HG02588 (cell line): ENCODE results near the gene FAM222B.
"Not testable (repeated sequence)": the region's sequence is repeated elsewhere in the genome, so short reads cannot be mapped to it uniquely, and the experiment has no call there.

ENCODE experiments used
- ATAC-seq: cut with Tn5 transposase; IDR thresholded peaks from one replicate; pipeline ENCODE4 v1.9.1; 2021; ENCODE audit warnings: mild to moderate bottlenecking, moderate library complexity; ENCODE audit not compliant: unreplicated experiment

Gene FAM222B, protein sequence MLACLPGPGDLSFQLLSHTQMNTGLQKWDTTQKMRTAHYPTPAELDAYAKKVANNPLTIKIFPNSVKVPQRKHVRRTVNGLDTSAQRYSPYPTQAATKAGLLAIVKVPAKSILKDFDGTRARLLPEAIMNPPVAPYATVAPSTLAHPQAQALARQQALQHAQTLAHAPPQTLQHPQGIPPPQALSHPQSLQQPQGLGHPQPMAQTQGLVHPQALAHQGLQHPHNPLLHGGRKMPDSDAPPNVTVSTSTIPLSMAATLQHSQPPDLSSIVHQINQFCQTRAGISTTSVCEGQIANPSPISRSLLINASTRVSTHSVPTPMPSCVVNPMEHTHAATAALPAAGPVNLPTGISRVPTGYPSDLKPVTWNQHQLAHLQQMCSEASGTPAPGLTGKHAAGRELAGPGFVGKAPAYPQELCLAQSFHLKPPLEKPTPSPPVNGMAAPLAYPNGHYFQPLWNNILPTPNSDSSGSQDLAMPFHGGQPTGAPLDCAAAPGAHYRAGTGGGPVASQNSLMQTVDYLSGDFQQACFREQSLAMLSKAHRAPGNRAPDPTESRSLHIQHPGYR

DNA sequence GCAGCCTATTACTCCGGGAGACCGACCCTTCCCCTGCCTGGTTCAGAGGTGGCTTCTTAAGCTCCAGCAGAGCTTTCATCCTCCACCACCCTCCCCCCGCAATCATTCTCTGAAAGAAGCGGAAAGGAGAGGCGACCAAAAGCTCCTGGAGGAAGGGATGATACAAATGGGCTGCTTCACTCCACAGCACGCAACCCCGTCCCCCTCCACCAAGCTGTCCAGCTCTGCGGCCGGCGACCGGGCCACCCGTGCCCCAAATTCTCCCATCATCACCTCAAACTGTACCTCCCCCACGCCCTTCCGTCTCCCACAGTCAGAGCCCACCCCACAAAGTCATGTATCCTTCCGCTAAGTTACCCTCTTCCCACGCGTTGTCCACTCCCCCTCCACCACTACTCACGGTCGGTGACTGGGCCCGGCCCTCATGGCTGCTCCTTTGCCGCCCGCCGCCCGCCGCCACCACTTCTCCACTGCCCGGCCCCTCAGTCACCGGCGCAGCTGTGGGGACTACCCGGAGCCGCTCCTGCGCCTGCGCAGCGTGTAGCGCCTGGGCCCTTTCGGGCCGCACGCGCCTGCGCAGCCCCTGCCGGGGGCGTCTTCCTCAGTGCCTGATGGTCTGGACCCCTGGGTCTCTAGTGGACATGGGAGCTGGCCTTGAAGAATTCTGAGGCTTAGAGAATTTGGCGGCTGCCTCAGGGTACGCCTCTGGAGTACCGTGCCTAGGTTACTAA lies at the start of gene FAM222B:
TSS of gene FAM222B (minus strand) at position 509 of the 731 bp plus-strand sequence. CDS start 76,123 bp downstream, outside the sequence.
- peak; percentile 85 for ATAC-seq

DNA sequence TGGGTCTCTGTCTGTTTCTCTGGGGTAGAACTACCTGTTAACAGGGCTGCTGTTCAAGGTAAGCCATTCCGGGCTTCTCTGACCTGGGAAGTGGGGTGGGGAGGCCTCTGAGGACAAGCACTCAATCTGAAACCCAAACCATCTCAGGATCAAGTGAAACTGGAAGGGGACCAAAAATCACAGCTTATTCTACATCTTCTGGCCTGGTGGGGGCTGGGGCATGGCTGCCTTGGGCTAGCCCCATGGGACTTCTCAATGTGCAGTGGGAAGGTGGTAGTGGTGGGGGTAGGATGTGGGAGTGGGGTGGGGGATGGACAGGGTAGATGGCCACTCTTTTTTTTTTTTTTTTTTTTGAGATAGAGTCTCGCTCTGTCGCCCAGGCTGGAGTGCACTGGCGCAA lies 49.4 kb upstream of the FAM222B start:
- ATAC-seq, result no peak

DNA sequence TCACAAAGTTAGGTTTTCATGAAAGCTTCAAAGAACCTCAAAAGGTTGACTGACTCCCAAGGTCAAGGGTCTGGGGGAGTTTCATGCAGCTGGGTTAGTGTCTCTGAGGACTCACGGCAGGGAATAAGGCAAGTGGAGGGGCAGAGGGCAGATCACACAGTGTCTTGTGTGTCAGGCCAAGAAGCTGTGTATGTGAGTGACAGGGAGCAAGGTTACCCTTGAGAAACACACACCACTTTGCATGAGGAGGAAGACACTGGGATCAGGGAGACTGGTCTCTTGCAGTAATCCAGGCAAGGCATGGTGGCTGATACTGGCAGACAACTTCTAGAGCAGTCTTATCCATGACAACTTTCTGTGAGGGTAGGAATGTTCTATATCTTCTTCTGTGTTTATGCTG lies 48.6 kb upstream of the FAM222B start:
- ATAC-seq, result no peak

DNA sequence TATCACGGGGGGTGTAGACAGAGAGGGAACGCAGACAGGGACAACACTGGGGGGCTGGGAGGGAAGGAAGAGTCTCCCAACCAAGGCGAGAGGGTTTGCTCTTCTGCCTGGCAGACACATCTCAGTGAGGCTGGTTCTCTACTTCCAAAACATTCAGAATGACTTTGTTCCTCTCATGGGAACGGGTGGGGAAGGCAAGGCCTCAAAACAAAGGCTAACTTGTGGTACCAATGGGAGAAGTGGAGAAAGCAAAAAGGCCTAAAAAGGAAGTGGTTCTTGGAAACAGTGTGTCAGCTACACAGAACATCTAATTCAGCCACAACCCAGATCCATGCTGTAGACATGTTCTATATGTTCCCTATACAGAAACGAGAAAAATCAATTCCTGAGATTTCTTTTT lies 47.4 kb upstream of the FAM222B start:
- no peak for ATAC-seq

DNA sequence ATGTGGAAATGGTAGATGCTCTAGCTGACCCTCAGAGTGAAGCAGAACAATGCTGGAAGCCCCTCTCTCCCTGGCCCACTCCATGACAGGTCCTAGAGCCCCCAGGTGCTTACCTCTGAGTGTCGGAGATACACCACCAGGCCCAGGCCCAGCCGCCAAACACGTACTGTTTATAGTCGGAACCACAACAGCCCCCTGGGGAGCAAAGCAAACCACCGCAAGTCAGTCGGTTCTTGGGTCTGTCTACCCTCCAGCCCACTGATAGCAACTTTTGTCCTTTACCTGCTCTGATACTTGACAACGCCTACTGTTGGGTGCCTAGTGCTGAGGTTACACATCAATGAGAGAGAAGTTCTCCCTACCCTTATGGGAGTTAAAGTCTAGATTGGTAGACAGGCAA lies 46.2 kb upstream of the FAM222B start:
- ATAC-seq, result no peak

DNA sequence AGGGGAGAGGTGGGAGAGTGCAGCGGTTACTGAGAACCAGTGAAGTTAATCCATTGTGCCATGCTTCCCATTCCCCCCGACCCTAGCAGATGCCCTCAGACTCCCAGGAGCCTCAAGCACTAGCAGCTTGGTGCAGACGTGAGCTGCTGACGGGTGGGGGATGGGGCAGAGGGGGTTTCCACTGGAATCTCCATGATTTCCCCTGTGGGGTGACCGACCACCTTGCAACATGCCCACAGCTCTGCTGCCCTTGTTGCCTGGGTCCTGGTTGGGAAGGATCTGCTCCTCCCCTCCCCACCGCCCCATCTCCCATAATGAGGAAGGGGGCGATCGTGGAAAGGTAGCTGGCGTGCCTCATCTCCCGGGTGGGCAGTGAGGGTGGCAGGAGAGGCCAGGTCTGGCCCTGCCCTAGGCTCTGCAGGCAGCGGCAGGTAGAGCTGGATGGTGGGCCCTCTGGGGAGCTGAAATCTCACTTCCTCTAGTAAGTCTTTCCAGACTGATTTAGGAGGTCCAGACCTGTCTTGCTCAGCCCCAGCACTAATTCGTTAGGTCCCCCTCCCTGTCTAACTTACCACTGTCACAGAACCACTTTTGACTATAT lies 45.4 kb upstream of the FAM222B start:
- ATAC-seq, result no peak

DNA sequence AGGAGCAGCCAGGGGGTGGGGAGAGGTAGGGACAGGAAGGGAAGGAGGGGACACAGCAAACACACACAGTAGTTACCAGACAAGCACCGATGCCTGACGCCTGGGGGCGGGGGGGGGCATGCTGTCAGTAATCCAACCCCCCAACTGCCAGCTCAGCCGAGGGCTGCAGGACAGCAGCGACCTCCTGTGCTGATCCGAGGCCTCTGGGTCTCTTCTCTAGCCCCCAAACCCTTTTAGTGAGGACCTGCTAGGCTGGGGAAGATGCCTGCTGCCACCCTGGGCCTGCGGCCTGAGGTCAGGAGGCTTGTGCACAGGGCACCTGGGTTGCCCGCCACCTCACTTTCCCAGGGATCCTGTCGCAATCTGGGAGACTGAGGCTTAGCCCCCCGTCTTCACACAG lies 43.4 kb upstream of the FAM222B start:
- ATAC-seq, result no peak

DNA sequence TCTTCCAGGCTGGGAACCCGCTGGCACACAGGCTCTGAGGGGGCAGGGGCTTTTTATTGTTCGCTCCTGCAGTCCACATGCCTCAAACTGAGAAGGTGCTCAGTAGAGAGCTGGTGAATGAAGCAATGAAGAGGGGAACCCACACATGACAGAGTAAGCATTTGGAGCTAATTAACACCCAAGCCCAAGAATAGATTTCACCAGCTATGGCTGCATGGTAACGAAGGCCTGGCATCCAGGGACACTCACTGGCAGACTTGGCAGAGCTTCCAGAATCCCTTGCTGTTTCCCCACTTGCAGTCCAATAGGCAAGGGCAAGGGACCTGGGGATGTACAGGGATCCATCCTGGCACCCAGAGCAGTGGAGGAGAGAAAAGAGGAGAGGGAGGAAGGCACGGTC lies 42.8 kb upstream of the FAM222B start:
- no peak for ATAC-seq

DNA sequence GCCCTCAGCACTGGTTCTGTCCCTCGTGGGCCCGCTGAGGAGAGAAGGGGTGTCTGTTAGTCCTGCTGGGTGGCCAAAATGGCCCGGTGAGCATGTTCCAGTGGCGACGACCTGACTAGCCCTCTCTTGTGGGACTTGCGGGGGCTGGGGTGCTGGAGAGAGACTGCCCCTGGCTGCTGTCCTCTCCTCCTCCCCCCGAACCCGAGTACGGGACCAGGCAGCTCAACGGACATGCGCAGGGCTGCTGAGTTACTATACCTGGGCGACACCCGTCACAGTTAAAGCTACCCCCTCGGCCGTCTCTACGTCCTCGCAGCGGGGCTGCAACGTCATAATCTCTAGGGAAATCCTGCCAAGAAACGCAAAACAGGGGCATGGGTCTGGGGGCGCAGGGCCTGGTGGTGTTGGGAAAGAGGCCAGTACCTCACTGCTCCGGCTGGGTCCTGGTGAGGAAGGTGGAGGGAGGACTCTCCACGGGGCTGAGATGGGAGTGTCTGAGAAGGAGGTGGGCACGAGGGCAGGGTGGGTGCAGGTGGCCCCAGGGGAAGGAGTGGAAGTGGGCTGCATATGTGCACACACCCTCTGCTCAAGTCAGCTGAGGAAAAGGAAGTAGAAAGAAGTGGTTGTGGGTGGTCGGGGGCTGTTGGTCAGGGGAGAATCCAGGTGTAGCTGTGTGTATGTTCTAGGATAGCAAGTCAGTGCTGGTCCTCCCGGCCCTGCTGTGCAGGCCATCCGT lies 41.5 kb upstream of the FAM222B start:
- no peak for ATAC-seq

DNA sequence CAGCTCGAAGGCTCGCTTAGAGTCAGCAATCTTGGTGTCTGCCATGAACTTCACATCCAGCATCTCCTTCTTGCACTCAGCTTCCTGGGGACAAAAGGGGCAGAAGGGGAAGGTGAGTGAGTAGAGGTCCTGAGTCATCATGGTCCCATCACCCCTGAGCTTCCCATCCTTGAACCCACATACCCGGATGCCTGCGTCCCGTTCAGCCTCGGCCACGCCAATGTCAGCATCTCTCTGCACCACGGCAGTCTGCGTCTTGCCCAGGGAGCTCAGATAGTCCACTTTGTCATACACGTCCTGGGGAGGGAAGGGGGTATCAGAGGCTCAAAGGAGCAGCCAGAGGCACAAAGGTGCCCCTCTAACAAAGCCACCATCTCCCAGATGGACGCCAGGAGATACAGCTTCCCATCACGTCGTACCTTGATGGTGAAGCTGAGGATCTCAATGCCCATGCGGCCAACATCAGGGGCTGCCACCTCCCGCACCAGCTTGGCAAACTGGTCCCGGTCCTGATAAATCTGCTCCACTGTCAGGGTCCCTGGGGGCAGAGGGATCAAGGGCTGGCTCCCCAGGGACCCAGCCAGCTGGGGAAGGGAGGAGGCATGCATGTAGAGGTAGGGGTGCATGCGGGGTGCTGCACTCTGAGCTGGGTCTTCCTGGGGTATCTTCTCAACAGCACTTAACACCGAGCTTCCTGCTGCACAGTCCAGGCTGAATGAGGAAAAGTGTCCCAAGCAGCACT lies 39.7 kb upstream of the FAM222B start:
- no peak for ATAC-seq

DNA sequence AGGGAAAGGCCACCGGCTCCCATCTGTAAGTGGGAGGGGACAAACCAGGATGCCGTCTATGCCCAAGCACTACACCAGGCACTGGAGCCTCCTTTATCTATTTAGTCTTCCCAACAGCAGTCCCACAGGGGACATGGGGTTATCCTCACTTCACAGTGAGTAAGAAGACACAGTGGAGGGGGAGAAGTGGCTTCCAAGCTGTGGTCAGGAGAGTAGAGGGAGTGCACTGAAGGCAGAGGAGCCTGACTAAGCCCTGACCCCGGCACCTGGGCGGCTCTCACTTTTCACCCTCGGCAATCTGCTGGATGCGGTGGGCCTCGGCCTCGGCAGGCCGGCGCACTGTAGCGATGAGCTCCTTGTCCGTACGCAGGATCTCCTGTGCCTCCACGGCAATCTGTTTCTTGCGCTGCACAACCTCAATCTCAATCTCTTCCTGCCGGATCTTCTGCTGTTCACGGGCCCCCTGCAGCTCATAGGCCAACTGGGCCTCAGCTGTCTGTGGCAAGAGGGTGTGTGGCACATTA lies 39.0 kb upstream of the FAM222B start:
- no peak for ATAC-seq

DNA sequence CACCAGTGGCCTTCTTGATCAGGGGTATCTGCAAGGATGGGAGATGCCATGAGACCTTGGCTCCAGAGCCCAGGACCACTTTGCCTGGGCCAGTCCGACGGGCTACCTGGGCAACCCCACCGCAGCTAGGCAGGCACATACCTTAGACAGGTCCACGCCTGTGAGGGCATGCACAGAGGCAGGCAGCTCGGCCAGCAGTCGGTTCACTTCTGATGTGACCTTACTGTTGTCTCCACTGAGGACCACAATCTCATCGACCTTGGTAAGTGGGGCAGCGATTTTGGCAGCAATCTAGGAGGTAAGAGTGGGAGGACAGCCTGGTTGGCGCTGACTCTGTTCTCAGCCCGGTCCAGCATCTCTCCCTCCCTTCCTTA lies 38.0 kb upstream of the FAM222B start:
- ATAC-seq, result no peak

DNA sequence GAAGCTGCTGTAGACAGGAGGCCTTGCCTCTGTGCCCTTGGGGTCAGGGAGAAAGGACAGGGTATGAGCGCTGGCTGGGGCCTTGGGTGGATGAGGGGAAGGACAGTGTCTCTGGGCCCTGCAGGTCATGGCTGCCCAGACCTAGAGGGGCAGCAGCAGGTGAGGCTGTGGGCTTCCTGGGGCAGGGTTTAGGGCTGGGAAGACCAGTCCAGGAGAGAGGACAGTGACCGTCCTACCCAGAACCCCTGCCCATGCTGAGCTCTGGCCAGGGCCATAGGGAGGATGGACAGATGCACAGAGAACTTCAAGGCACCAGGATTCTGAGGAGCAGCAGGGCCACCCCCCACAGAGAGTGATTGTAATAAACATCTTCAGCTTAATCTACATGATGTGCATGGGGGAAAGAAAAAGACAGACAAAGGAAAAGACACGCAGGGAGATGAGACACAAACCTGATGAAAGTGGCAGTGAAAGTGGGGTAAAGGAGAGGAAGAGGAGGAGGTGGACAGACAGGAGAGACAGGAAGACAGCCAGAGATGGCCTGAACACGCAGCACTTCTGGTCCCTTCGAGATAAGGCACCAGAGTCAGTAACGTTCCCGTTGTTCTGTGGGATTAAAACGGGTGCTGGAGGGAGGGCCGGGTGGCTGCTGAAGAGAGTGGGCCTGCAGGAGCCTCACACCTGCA lies 37.4 kb upstream of the FAM222B start:
- no peak for ATAC-seq

DNA sequence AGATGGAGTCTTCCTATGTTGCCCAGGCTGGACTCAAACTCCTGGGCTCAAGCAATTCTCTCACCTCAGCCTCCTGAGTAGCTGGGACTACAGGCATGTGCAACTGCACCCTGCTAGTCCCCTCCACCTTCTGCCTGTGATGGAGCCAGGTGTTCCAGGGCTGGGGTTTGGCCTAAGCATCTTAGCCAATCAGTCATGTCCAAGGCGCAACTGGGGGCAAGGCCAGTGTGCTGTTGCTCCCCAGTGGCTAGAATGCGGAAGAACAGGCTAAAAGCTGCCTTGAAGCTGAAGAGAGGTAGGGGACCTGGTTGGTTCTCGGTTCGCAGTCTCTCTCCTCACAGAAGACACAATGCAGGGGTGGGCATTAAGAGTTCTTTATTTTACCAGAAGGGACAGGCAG lies 36.4 kb upstream of the FAM222B start:
- no peak for ATAC-seq

DNA sequence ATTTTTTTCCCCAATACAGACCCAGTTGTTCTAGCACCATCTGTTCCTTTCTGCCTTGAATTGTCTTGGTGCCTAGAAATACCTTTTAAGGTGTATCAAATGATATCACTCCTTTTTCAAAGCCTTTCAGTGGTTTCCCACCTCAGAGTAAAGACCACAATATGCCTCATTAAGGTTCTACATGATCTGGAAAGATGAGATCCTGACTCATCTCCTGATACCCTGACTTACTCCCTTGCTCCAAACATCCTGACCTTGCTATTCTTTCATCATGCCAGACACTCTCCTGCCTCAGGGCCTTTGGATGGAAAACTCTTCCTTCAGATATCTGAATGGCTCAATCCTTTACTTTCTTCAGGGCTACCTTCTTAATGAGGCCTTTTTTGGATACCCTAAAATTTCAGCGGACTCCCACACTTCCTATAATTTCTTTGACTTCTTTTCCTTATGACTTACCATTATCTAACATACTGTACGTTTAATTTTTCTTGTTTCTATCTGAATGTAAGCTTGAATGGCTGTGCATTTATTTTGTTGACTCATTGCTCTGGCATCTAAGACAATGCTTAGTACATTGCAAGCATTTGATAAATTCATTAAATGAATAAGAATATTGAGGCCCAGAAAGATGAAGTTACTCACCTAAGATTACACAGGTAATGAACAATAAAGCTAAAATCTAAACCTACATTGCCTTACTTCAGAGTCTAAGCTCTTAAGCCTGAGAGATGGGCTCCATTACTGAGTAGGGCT lies 35.7 kb upstream of the FAM222B start:
- no peak for ATAC-seq

DNA sequence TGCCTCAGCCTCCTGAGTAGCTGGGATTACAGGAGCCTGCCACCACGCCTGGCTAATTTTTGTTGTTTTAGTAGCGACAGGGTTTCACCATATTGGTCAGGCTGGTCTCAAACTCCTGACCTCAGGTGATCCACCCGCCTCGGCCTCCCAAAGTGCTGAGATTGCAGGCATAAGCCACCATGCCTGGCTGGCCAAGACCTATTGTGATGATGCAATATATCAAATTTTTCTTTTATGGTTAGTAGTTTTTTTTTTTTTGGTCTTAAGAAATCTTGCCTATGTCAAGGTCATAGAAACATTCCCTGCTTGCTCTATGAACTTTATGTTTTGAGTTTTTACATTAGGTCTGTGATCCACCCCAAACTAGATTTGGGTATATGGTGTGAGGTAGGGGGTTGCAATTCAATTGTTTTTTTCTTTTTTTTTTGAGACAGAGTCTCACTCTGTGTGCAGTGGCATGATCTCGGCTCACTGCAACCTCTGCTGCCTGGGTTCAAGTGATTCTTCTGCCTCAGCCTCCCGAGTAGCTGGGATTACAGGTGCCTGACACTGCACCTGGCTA lies 34.6 kb upstream of the FAM222B start:
- ATAC-seq, result not testable (repeated sequence)

DNA sequence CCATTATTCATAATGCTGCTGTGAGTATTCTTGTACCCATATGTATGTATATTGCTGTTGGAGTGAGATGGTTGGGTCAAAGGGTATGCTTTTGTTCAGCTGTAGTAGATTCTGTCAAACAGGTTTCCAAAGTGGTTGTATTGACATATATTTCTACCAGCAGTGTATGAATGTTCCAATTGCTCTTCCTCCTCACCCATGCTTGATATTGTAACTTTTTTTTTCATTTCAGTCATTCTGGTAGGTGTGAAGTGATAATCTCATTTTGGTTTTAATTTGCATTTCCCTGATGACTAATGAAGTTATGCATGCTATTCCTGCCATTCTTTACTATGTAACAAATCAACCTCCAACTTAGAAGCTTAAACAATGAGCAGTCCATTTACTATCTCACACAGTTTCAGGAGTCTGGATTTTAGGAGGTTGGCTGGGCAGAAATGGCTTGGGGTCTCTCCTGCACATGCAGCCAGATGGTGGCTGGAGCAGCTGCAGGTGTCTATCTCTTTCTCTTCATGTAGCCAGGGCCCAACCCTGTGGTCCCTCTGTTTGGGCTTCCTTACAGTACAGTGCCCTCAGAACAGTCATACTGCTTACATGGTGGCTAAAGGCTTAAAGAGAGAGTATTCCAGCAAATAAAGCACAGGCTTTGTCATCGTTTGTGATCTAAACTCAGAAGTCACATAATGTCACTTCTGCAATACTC lies 33.4 kb upstream of the FAM222B start:
- ATAC-seq, result no peak

DNA sequence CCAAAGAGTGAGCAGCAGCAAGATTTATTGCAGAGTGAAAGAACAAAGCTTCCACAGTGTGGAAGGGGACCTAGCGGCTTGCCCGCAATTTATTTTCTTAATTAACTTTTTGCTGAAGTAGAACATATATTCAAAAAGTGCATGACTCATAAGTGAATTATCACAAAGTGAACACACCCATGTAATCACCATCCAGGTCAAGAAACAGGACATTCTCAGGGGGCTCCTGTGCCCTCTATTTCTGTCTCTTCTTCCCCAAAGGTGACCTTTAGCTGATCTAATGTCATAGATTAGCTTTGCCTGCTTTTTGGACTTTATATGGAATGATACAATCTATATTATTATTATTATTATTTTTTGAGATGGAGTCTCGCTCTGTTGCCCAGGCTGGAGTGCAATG lies 32.2 kb upstream of the FAM222B start:
- ATAC-seq, result no peak
